AG10803 (cell line): Measurements from ENCODE around the gene GRID2.
"Not testable (repeated sequence)": the region's sequence is repeated elsewhere in the genome, so short reads cannot be mapped to it uniquely, and the experiment has no call there.

ENCODE experiments used
- DNase-seq: peaks from one replicate; pipeline ENCODE4 v3.0.0; 2010; ENCODE audit warnings: low read depth
- H3K4me3 ChIP-seq: 2 replicates; pipeline ENCODE4 v1.5.1; 2011; ENCODE audit warnings: mild to moderate bottlenecking, low read length, control low read depth
- CTCF ChIP-seq: conservative IDR thresholded peaks from 2 replicates; pipeline ENCODE4 v1.5.1; 2011; ENCODE audit warnings: mild to moderate bottlenecking, low read length, control low read depth, inconsistent platforms

The GRID2 gene

GRCh38 chr4:92268642-92269041, 35.1 kb upstream of the GRID2 start:
- TF ChIP-seq CTCF = no peak
- no peak for DNase-seq
- no peak overlapping the region for H3K4me3 ChIP-seq

GRCh38 chr4:92270908-92271307, 32.9 kb upstream of the GRID2 start:
- H3K4me3 ChIP-seq = no peak overlapping the region
- DNase-seq = no peak
- no peak for TF ChIP-seq CTCF

- not testable (repeated sequence) for H3K4me3 ChIP-seq, DNase-seq
Measured at GRCh38 chr4:92271551-92271950, 32.2 kb upstream of the GRID2 start.

DNA sequence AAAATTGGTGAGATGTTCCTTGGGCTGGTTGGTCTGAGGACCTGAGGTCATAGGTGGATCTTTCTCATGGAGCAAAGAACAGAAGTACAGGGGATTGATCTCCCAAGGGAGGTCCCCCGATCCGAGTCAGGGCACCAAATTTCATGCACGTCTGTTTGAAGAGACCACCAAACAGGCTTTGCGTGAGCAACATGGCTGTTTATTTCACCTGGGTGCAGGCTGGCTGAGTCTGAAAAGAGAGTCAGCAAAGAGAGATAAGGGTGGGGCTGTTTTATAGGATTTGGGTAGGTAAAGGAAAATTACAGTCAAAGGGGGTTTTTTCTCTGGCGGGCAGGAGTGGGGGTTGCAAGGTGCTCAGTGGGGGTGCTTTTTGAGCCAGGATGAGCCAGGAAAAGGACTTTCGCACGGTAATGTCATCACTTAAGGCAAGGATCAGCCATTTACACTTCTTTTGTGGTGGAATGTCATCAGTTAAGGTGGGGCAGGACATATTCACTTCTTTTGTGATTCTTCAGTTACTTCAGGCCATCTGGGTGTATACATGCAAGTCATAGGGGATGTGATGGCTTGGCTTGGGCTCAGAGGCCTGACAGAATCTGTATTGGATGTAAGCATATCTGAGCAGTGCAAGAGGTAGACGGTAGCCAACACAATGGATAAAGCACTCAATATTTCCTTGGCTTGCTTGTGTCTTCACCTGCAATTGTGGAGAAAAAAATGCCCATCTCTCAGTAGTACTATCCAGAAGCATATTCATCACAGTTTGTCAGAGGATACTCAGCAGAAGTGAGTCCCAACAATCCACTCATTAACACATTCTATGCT, 26.5 kb upstream of the GRID2 start:
- not testable (repeated sequence) for DNase-seq, H3K4me3 ChIP-seq

GRCh38 chr4:92279296-92279695, 24.5 kb upstream of the GRID2 start:
- no peak for TF ChIP-seq CTCF
- DNase-seq = no peak
- H3K4me3 ChIP-seq = no peak overlapping the region

GRCh38 chr4:92299152-92299551, 4.6 kb upstream of the GRID2 start:
- no peak overlapping the region for H3K4me3 ChIP-seq
- no peak for TF ChIP-seq CTCF
- no peak for DNase-seq

GRCh38 chr4:92304121-92304520, 355 bp downstream of the GRID2 start:
- H3K4me3 ChIP-seq = no peak overlapping the region
- DNase-seq = no peak
- TF ChIP-seq CTCF = no peak

DNA sequence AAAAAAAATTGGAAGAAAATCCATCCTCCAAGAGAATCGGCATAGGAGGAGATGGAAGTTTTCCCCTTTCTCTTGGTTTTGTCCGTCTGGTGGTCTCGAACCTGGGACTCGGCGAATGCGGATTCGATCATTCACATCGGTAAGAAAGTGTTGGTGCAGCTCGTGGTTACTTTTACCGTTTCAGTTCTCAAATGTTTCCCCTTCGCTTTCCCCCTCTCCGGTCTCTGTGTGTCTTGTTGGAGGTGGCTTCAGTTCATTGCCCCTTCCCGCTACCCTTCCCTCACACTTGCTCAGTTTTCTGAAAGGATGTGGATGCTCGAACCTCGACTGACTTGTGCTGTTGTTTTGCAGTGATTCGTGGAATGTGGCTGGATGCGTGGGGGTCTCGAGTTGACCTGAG, 840 bp downstream of the GRID2 start:
- H3K4me3 ChIP-seq = no peak overlapping the region
- TF ChIP-seq CTCF = no peak
- DNase-seq = no peak
